ENCODE measurements around the gene SYT6.
"Not testable (repeated sequence)": the region's sequence is repeated elsewhere in the genome, so short reads cannot be mapped to it uniquely, and the experiment has no call there.

SYT6 gene

GRCh38 chr1:114090738-114091505 is 62.7 kb downstream of the SYT6 start:
- DNase-seq = no peak

GRCh38 chr1:114089502-114090138 is 64.0 kb downstream of the SYT6 start:
- DNase-seq = no peak

- DNase-seq = no peak
These were observed 65.0 kb downstream of the SYT6 start for GRCh38 chr1:114088392-114089299.

DNA sequence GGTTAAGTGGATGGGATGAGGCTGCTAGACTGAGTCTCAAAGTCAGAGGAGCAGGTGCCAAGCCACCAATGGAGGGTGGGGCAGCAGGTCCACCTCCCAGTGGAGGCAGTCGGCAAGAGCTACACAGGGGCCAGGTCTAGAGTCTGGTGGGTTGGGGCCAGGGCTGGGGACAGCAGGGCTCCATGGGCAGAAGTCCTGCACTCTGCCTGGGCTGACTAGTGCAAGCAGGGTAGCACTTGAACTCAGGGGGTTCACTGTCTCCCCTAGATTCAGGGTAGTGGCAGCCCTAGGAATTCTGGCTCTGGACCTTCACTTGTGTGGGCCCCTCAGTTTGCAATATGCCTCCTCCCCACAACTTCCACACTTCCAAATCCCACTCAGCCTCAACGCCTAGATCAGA is 66.2 kb downstream of the SYT6 start:
- no peak for DNase-seq

DNA sequence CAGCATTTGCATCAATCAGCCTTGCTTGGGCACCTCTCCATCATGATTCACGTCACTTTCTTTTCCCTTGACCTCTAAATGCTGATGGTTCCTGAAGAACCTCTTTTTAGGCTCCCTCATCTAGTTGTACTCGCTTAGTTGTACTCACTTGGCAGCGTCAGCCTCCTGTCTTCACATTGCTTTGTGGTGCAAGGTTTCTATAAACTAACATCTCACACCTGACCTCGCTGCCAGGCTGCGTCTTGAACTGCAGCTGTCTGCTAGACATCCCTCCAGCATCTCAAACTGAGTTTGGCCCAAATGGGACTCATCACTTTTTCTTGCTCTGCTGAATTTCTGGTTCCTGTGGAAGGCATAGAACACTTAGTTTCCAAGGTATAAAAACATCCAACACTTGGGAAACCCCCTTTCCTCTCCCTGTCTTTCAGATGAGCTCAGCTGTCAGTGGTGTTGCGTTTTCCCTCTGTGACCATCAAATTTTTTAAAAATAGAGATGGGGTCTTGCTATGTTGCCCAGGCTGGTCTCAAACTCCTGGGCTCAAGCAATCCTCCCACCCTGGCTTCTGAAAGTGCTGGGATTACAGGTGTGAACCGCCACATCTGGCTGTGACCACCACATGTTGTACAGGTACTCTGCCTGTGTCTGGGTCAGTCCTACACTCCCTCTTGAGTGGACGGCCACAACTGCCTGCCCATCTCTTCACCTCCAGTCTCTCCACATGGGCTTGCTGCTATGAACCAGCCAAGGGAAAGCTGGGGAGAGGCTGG is 66.9 kb downstream of the SYT6 start:
- DNase-seq = no peak

DNA sequence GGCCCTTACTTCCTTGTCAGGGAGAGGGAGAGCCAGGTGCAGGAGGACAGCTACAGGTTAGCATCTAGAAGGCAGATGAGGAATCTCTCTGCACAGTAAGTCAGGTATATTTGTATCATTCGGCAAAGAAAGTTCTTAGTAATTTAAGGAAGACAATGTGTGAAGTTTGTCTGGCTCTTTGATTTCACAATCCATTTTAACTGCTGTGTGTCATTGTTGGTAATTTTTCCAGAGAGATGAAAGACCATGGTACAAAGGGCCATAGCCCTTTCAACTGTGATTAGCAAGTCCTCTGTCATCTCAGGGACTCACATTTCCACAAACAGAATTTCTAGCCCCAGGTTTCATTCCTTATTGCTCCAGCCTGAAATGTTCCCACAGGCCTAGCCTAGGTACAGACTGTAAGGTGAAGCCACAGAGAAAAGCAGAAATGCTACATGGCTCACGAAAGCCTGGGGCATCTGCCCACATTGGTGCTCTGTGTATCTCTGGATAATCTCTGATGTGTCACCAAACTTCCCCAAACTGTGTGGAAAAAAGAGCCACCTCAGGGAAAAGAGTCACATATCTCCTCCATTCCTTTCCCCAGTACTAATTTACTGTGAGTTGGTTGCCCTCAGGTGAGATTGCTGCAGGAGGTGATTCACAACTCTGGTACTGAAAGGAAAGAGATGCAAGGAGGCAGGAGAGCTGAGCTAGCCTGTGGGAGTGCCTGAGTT is 70.6 kb downstream of the SYT6 start:
- no peak for DNase-seq

- no peak for DNase-seq
These were observed 71.4 kb downstream of the SYT6 start for GRCh38 chr1:114082304-114082630.

DNA sequence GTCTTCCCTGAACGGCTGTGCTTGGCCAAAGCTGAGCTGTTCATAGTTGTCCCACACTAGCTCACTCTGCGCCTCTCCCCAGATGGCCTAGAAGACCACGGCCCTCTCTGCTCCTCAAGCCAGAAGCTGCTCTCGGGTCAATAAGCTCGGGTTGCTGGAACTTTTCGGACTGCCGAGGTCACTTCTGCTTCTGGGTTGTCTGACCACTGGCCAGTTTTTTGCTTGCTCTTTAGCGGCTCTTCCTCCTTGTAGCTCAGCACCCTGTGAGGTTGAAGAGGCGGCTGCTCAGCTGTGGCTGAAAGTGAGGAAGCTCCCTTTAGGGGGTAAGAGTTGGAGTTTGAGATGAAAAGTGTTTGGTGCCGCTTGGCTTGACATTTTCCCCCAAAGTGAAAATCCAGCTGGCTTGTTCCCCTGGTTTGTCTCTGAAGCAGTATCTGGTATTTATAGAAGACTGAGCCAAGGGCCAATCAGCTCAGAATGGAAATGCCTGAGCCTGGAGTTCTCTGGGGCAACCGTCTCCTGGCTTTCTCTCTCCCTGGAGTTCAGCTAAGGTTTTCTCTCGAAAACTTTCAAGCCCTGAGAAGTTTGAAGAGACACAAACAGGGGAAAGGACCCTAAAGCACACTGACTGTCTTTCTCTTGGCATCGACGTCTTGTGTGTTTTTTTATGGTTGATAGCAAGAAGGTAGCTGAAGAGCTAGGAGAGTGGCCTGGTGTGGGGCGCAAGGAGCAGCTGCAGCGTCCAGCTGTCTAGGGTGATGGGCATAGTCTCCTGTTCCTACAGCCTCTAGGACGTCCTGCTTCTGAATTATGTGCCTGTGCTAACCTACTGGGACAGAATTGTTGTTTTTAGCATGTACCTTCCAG is 72.0 kb downstream of the SYT6 start:
- DNase-seq = no peak

GRCh38 chr1:114080511-114081436 is 72.9 kb downstream of the SYT6 start:
- DNase-seq = no peak

- no peak for DNase-seq
These were observed 74.0 kb downstream of the SYT6 start for GRCh38 chr1:114079596-114080190.

DNA sequence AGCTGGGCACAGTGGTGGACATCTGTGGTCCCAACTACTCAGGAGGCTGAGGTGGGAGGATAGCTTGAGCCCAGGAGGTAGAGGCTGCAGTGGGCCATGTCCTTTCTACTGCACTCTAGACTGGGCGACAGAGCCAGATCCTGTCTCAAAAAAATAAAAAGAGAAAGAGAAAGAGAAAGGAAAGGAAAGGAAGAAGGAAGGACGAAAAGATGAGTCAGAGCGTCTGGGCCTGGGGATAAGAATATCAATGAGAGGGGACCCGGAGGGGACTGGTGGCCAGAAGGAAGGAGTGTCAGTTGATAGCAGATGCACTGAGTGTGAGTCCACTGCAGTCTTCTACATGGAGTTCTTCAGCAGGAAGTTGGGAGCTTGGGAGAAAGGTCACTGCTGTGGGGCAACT is 75.6 kb downstream of the SYT6 start:
- no peak for DNase-seq

DNA sequence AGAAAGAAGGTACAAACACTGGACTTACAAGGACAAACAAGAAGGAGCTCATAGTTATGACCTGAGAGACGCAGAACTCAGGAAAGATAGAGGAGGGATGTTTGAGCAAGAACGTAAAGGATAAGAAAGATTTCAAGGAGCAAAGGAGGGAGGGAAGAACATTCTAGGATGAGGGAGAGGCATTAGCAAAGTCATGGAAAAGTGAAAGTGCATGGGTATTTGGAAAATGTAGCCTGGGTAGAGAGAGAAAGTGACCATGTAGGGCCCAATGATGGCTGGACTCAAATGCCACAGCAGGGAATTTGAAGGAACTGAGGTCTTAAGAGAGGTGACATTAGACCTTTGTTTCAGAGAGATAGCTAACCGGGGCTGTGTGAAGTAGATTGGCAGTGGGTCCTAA is 76.5 kb downstream of the SYT6 start:
- DNase-seq = no peak

- DNase-seq = no peak
These were observed 77.4 kb downstream of the SYT6 start for GRCh38 chr1:114076308-114076707.

DNA sequence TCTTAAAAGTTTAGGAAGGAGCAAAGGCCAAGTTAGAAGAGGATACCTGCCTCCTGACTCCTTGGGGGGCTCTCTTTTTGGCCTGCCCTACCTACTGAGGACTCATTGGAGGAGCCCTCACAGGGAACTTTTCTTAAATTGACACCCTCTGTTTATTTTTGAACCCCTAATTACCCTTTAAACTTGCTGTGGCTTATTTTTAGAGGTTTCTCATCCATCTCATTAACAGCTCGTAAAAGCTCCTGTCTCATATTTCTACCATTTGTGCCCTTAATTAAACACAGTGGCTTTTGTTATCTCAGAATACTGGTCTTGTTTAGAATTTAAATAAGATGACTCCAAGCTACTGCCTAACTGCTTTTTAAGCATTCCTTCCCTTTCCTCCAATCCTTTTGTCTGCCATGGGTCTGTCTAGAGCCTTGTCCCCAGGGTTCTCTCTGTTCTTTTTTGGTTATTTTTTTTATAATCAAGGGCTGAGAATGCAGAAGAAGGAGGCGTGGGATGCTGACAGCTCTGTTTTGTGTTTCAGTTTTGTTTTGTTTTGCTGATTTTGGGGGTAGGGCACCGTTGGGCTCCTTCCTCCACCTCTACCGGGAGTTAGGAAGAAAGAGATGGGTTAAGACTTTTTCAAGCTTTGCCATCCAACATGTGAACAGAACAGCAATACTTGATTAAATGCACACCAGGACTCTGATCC is 78.0 kb downstream of the SYT6 start:
- DNase-seq = no peak

DNA sequence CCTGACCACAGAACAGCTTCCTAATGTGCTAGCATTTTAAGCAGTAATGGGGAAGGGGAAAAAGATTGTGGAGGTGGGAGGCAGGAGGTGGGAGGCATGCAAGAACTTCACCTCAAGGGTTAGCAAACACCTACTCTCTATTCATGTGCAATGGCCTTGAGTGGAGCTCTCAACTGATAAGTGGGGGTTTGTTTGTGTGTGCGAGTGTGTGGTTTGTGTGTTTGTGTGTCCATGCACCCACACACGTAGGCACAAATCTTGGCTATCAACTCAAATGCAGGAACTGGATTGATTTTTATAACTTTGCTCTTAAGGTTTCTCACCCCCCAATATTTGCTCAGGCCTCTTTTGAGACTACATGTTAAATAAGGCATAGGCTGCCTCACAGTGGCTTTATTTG is 78.6 kb downstream of the SYT6 start:
- DNase-seq = no peak

GRCh38 chr1:114072246-114072645 is 81.4 kb downstream of the SYT6 start:
- no peak for DNase-seq

DNA sequence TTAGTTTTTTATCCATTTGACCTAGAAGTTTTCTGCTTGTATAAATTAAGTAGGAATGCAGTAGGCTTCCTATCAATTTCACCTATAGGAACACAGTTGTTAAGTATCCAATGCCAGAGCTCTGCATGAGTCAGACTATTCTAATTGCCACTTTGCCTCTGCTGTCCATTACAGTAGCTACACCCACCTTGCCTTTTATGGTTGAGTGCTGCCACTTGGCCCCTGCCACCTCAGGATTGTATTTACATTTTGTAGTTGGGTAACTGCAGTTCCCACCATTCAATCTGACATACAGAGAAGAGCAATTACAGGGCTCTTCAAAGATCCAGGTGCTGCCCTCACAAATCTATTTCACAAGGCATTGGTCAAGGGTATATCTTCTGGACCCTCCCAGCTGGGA is 83.9 kb downstream of the SYT6 start:
- DNase-seq = not testable (repeated sequence)

GRCh38 chr1:114068684-114069083 is 85.0 kb downstream of the SYT6 start:
- DNase-seq = not testable (repeated sequence)

- not testable (repeated sequence) for DNase-seq
These were observed 88.0 kb downstream of the SYT6 start for GRCh38 chr1:114065671-114066070.
